HG02870 (cell line): ENCODE data around the gene TLL2.
A peak's percentile ranks its signal among the peaks of the same experiment; 100 is the strongest.

Source experiments
- ATAC-seq: cut with Tn5 transposase; IDR thresholded peaks from one replicate; pipeline ENCODE4 v1.9.1; 2021; ENCODE audit warnings: mild to moderate bottlenecking, moderate library complexity; ENCODE audit not compliant: unreplicated experiment

Gene TLL2

GRCh38 chr10:96401036-96401435 lies 112.7 kb downstream of the TLL2 start:
- no peak for ATAC-seq

- no peak for ATAC-seq
Observed at GRCh38 chr10:96400465-96400864, 113.3 kb downstream of the TLL2 start.

DNA sequence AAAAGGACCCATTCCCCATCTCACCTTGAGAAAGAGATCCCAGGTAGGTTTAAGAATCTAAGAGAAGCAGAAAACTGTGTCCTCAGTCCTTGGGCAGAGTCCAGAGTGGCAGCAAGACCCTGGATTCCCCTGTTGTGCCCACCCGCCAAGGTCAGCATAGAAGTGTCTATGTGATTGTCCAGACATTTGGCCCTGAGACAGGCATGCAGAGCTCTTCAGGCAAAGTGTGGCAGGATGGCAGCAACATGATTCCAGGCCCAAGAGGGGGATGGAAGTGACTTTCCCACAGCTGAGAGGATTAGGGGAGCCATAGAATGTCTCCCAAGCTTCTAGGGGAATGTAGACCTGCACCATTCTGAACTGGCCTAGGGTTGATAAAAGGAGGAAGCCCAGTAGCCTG lies 115.8 kb downstream of the TLL2 start:
- ATAC-seq: no peak

DNA sequence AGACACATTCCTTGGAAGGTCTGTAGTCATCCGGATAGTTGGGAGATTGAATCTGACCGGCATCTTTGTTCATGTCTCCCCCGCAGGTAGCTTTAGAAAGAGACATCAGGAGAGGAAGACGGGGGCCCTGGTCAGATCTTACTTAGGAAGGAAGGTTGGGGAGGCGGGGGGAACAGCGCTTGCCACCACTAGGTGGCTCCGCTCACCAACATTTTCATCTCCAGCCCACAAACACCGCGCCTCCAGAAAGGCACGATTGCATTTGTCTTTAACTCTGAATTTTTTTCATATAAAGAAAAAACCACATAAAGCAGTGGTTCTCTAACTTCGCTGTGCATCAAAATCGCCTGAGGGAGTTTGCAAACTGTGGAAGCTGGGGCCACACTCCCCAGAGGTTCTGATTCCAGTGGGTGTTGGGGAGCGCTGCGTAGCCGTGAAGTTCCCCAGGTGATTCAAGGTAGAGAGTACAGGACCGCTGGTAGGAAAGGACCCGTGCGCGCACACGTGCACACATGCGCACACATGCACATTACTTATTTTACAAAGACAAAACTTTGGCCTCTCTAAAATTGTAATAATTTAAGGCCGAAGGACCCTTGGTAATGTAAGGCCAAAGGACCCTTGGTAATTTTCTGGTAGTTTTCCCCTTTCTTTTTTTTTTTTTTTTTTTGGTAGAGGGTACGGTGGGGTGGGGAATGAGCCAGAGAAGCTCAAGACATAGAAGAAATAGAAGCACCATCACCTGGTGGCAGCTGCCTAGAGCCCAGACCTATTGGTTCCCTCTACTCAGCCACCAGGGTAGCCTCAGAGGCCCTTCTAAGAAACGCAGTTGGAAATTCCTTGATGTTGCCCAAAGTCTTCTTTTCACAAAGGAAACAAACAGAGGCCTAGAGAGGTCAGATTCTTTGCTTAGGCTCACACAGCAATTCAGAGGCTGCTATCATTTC lies 117.5 kb downstream of the TLL2 start:
- ATAC-seq: no peak

- no peak for ATAC-seq
Observed at GRCh38 chr10:96390460-96390864, 123.3 kb downstream of the TLL2 start.

GRCh38 chr10:96389785-96390184 lies 123.9 kb downstream of the TLL2 start:
- no peak for ATAC-seq

DNA sequence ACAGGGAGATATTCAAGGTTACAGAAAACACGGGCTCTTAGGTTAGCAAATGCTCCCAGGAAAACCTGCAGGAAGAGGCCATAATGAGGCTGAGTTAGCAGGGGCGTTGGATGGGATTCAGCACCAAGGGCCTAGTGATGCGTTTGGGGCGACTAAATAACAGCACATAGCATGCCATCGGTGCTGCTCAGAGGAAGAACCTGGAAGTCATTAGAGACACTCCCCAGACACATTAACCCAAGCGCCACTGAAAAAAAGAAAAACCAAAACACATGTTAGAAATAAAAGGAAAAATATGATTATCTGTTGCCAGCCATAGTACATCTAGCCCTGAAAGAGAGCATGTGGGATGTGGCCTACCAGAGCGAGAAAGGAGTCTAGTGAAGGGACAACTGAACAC lies 126.1 kb downstream of the TLL2 start:
- no peak for ATAC-seq

DNA sequence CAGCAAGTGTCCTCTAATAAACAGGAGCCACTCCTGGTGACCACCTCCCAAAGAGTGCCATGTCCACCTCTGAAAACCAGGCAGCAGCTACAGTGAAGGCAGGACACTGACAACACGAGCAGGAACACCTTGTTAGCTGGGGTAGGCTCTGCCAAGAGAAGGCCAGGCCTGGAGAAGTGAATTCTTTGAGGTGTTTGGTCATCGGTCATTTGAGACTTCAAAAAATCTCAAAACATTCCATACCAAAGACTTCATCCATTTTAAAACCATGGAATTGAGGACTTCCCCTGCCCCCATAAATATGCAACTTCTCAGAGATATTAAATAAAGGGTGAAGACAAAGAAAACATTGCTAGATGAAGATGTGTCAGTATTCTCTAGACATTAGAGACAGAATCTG lies 126.6 kb downstream of the TLL2 start:
- no peak for ATAC-seq

DNA sequence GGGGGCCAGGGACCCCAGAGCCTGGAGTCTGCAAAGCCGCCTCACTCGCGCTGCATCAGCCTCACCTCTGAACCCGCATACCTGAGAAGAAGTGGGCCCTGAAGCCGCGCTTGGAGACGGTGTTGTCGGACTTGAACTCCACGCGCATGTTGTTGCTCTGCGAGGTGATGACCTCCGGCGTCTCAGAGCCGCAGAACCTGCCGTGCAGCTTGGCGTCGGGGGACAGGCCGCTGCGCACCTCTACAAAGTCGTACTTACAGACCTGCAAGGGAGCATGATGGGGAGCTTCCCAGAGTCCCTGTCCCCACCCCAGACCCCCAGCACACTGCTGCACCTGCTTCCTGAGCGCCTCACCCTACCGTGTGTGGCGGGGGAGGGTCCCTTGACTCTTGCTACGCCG lies 129.2 kb downstream of the TLL2 start:
- no peak for ATAC-seq

GRCh38 chr10:96380821-96381220 lies 132.9 kb downstream of the TLL2 start:
- ATAC-seq: no peak

DNA sequence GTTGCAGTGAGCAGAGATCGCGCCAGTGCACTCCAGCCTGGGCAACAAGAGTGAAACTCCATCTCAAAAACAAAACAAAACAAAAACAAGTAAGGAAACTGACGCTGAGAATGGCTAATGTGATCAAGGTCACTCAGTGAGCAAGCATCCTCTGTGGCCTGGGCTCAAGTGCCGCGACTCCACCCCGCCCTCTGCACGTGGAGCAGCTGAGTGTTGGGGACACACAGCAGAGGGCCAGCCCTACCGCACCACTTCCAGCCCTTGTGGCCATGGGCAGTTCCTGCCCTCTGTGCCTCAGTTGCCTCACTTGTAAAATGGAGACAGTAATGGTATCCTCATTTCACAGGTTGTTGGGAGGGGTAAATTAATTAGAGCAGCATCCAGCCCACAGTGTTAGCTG lies 134.0 kb downstream of the TLL2 start:
- no peak for ATAC-seq

DNA sequence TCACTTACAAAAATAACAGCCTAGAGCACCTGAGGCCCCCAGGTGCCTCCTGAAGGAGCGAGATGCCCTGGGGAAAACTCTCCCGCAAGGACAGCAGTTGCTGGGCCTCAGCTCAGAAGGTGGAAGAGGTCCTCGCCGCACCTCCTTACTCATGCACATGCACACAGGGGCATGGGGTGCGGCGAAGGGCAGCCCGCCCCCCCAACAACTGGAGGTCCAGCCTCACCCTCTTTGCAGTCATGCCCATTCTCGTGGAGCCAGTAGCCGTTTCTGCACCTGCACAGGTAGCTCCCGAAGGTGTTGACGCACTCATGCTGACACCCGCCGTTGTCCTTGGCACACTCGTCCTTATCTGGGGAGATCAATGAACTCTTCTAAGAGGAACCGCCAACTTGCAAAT lies 135.0 kb downstream of the TLL2 start:
- ATAC-seq: no peak

GRCh38 chr10:96377816-96378294 lies 135.9 kb downstream of the TLL2 start:
- ATAC-seq: no peak

DNA sequence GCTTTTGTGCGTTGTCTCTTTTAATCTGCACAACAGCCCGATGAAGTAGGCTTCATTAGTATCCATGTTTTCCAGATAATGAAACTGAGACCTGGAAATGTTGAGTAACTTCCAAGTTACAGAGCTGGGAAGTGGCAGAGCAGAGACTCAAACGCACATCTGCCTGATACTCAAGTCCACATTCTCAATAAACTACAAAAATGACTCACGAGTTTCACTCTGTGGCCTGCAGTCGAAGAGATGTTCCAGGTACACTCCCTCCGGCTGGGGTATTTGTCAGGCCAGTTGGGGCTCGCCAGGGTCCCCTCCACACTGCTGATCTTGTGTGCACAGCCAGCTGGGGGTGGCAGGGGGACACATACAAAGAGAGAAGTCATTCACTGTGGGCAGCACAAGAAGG lies 137.2 kb downstream of the TLL2 start:
- ATAC-seq: peak; percentile 63

DNA sequence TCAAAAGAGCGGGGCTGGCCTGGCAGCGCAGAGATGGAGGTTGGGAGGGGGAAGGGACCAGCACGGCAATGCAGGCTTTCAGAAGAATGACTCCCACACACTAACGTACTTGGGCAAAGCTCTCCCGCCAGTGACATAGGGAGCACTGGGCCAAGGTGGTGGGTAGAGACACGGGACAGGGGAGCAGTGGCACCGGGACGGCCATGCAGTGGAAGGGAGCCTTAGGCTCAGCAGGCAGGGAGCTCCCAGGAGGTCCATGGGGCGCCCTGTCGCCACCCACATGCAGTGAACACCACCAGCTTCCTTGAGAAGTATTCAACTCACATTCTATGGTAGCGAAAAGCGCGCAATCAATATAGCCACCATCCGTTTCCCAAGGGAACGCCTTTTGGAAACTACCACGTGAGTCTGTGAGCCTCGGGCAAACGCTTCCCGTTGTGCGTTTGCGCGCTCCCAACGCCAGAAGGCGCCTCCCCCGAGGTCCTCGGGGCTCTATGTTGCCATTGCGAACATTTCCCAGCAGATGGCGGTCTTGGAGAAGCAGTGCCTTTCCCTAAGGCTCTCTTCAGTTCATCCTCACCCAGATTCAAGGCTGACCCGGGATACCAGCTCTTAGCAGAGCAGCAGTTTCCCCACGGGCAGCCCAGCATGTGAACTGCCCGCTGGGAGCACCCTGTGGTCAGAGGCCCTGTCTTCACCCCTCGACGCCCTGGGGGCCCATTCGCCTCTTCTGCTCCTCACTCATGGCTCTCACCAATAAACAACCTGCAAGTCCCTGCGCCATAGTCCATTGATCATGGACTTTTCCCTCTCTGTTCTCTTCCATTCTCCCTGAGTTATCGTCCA lies 138.5 kb downstream of the TLL2 start:
- ATAC-seq: peak; percentile 65

GRCh38 chr10:96374639-96374984 lies 139.1 kb downstream of the TLL2 start:
- ATAC-seq: no peak

GRCh38 chr10:96374004-96374403 lies 139.7 kb downstream of the TLL2 start:
- ATAC-seq: no peak

DNA sequence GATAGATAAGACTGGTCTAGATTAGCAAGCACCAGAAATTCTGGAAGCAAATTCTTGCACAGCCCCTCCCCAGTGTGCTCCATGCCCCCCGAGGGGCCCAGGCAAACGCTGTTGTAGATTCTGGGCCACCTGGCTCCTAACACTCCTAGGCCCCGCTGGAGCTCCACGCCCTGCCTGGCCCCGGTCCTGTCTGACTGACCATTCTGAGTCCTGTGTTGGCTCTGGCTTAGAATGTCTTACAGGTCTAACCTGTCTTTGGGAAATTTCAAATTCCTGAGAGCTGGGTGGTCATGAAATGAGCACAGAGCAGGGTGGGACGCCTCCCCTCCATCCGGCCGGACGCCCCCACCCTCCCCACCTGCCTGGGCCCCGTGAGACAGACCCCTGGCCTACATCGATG lies 142.4 kb downstream of the TLL2 start:
- ATAC-seq: no peak

DNA sequence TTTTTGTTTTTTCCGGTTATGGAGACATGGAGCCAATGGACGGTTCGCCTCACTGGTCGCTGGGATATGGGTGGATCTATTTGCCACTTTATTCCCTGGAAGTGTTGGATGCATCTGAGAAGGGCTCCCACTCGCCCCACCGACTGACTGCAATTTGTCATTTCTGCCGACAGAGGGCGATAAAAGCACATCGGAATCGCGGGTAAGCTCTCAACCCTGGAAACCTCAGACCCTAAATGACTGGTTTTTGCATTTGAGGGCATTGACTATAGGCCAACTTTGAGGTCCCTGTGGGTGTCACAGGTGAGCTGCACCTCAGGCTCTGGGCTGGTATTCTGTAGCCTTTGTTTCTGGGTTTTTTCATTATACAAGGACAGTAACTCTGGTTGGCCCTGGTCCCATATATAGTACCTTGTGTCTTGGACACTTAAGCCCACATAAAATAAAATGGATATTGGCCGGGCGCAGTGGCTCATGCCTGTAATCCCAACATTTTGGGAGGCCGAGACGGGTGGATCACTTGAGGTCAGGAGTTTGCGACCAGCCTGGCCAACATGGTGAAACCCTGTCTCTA lies 143.1 kb downstream of the TLL2 start:
- ATAC-seq: no peak

GRCh38 chr10:96369890-96370583 lies 143.7 kb downstream of the TLL2 start:
- no peak for ATAC-seq

DNA sequence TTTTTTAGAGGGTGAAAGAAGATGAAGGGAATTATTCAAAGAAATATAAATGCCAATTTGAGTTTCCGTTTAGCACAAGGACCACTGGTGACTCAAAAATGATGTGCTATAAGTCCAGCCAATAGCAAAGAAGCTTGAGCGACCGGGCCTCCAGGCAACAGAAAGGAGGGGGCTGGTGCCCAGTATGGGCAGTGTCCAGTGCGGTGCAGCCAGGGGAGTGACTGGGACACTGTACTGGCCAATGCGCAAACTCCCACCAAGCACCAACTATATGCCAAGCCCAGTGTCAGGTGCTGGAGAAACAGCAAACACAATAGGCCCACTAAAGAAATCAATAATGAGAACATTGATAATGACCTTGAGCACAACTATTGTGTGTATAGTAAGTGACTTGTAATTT lies 144.8 kb downstream of the TLL2 start:
- ATAC-seq: no peak
